A549 (cell line): ENCODE data around the gene C1orf53.

Source experiments
- CEBPB ChIP-seq, 2 experiments: fragments of >200 bp in 1 of 2; sonication (Bioruptor Twin) in 1 of 2; formaldehyde crosslinking in 1 of 2; IDR thresholded peaks; 2 replicates each; pipeline ENCODE4 v1.6.1; 2012 to 2016
- CTCF ChIP-seq: fragments of >200 bp; sonication (Bioruptor Twin); formaldehyde crosslinking; IDR thresholded peaks from 3 replicates; pipeline ENCODE4 v1.5.1; 2016
- ELK1 ChIP-seq: fragments of 150-350 bp; IDR thresholded peaks from 2 replicates; pipeline ENCODE4 v1.6.1; 2014; ENCODE audit warnings: low read depth, mild to moderate bottlenecking, low read length
- JUN ChIP-seq, 2 experiments: fragments of >200 bp; sonication (Bioruptor Twin); formaldehyde crosslinking; IDR thresholded peaks; 2 replicates in 1 of 2; 3 replicates in 1 of 2; pipeline ENCODE4 v1.6.1; 2016 to 2017
- JUNB ChIP-seq: fragments of >200 bp; sonication (Bioruptor Twin); formaldehyde crosslinking; IDR thresholded peaks from 2 replicates; pipeline ENCODE4 v1.6.1; 2016
- MAZ ChIP-seq: fragments of 150-350 bp; IDR thresholded peaks from 2 replicates; pipeline ENCODE4 v1.6.1; 2014; ENCODE audit warnings: antibody characterized with exemption, low read depth, low read length, borderline replicate concordance
- NFE2L2 ChIP-seq: fragments of 150-350 bp; conservative IDR thresholded peaks from 2 replicates; pipeline ENCODE4 v1.6.1; 2014; ENCODE audit warnings: low read length
- RAD21 ChIP-seq, 2 experiments: fragments of >200 bp in 1 of 2; sonication (Bioruptor Twin) in 1 of 2; formaldehyde crosslinking in 1 of 2; IDR thresholded peaks in 1 of 2; conservative IDR thresholded peaks in 1 of 2; 2 replicates in 1 of 2; 3 replicates in 1 of 2; pipeline ENCODE4 v1.6.1; 2012 to 2018; ENCODE audit warnings: inconsistent platforms in 1 of 2
- RCOR1 ChIP-seq: fragments of 150-350 bp; IDR thresholded peaks from 2 replicates; pipeline ENCODE4 v1.6.1; 2014; ENCODE audit warnings: antibody characterized with exemption, low read length, low read depth
- USF2 ChIP-seq: fragments of 450-650 bp; IDR thresholded peaks from 2 replicates; pipeline ENCODE4 v1.6.1; 2014; ENCODE audit warnings: antibody characterized with exemption

GRCh38 chr1:197905699-197906351 lies 3.4 kb downstream of the C1orf53 start:
- TF ChIP-seq CTCF: no peak
- no peak for TF ChIP-seq RCOR1
- no peak for TF ChIP-seq USF2
- no peak for TF ChIP-seq JUN (IDR thresholded peaks at IDR 0.05)
- no peak for TF ChIP-seq NFE2L2
- no peak for TF ChIP-seq CEBPB (IDR thresholded peaks at IDR 0.05)
- no peak for TF ChIP-seq RAD21 (conservative IDR thresholded peaks at IDR 0.05 in 1 of 2, IDR thresholded peaks at IDR 0.05 in 1 of 2)
- no peak for TF ChIP-seq MAZ
- no peak for TF ChIP-seq JUNB
- TF ChIP-seq ELK1: no peak
